K562 (cell line): ENCODE results near the gene NECAB2. TPM values are rescaled to one million over a fixed set of nuclear protein-coding genes. Genes with fewer than 3 reads are reported as not detected.

Experiments
- ATF7 ChIP-seq: fragments of 450-650 bp; IDR thresholded peaks from 2 replicates; pipeline ENCODE4 v1.7.1; 2014; ENCODE audit warnings: mild to moderate bottlenecking, moderate library complexity
- CREBBP ChIP-seq: IDR thresholded peaks from one replicate; pipeline ENCODE4 v1.6.1; 2012; ENCODE audit warnings: low read depth, mild to moderate bottlenecking, control low read depth, inconsistent platforms, low read length
- EHMT2 ChIP-seq: fragments of 450-650 bp; IDR thresholded peaks from 2 replicates; pipeline ENCODE4 v1.6.1; 2018; ENCODE audit warnings: antibody characterized with exemption
- HDAC2 ChIP-seq: fragments of 450-650 bp; IDR thresholded peaks from 2 replicates; pipeline ENCODE4 v1.6.1; 2016; ENCODE audit warnings: mild to moderate bottlenecking
- KAT8 ChIP-seq: fragments of 450-650 bp; IDR thresholded peaks from 2 replicates; pipeline ENCODE4 v1.6.1; 2016; ENCODE audit warnings: low read depth, mild to moderate bottlenecking
- MXI1 ChIP-seq: IDR thresholded peaks from 2 replicates; pipeline ENCODE4 v1.6.1; 2011; ENCODE audit warnings: low read depth, mild to moderate bottlenecking, improper control_type of control experiment, low read length
- PHF8 ChIP-seq: fragments of 200-600 bp; sonication (generic); IDR thresholded peaks from 2 replicates; pipeline ENCODE4 v1.6.1; 2012; ENCODE audit warnings: mixed run types, mild to moderate bottlenecking, inconsistent platforms, low read length, moderate library complexity, borderline replicate concordance
- POLR2B ChIP-seq: fragments of 450-650 bp; IDR thresholded peaks from 2 replicates; pipeline ENCODE4 v1.6.1; 2018; ENCODE audit warnings: low read depth; ENCODE audit not compliant: partially characterized antibody
- RBM34 ChIP-seq: fragments of 200-400 bp; formaldehyde crosslinking; IDR thresholded peaks from 2 replicates; pipeline ENCODE4 v1.6.1; 2018; ENCODE audit warnings: low read length, borderline replicate concordance; ENCODE audit not compliant: insufficient read depth
- RCOR1 ChIP-seq, 2 experiments: IDR thresholded peaks; 2 replicates each; pipeline ENCODE4 v1.6.1; 2012; ENCODE audit warnings: low read depth in 2 of 2, low read length in 2 of 2, borderline replicate concordance in 1 of 2, improper control_type of control experiment in 1 of 2
- RFX7 ChIP-seq: fragments of 250-450 bp; sonication (Bioruptor Pico); IDR thresholded peaks from 2 replicates; pipeline ENCODE4 v1.5.1; 2021; ENCODE audit warnings: mild to moderate bottlenecking
- RUNX1 ChIP-seq: sonication (generic); IDR thresholded peaks from 2 replicates; pipeline ENCODE4 v1.6.1; 2016; ENCODE audit warnings: antibody characterized with exemption, low read depth
- SPI1 ChIP-seq: IDR thresholded peaks from 2 replicates; pipeline ENCODE4 v1.6.1; 2011; ENCODE audit warnings: low read depth, low read length, control low read depth, borderline replicate concordance
- SRSF1 ChIP-seq: fragments of 200-400 bp; formaldehyde crosslinking; IDR thresholded peaks from 2 replicates; pipeline ENCODE4 v1.6.1; 2017; ENCODE audit warnings: mild to moderate bottlenecking, low read depth, low read length, moderate library complexity
- TAF7 ChIP-seq: fragments of 450-650 bp; IDR thresholded peaks from 2 replicates; pipeline ENCODE4 v1.6.1; 2016; ENCODE audit warnings: missing genetic modification characterization, missing compliant biosample characterization
- USF1 ChIP-seq: sonication (generic); formaldehyde crosslinking; IDR thresholded peaks from 2 replicates; pipeline ENCODE4 v1.9.0; 2022; ENCODE audit warnings: mild to moderate bottlenecking, missing genetic modification reagents
- USF2 ChIP-seq: sonication (generic); formaldehyde crosslinking; IDR thresholded peaks from 2 replicates; pipeline ENCODE4 v1.5.0; 2020; ENCODE audit warnings: missing genetic modification reagents
- ZMIZ1 ChIP-seq, 2 experiments: fragments of 150-350 bp in 1 of 2; IDR thresholded peaks; 2 replicates each; pipeline ENCODE4 v1.6.1; 2012 to 2016; ENCODE audit warnings: low read depth in 2 of 2, low read length in 2 of 2, mild to moderate bottlenecking in 1 of 2, moderate library complexity in 1 of 2
- ZNF217 ChIP-seq: sonication (generic); formaldehyde crosslinking; IDR thresholded peaks from 2 replicates; pipeline ENCODE4 v1.8.0; 2022; ENCODE audit warnings: mild to moderate bottlenecking, missing genetic modification reagents
- ZNF395 ChIP-seq: fragments of 200-800 bp; sonication (Bioruptor generic); IDR thresholded peaks from 2 replicates; pipeline ENCODE4 v1.6.1; 2017; ENCODE audit warnings: missing genetic modification characterization, missing compliant biosample characterization
- ZNF699 ChIP-seq: fragments of 250-450 bp; sonication (Bioruptor Pico); IDR thresholded peaks from 2 replicates; pipeline ENCODE4 v1.8.0; 2021; ENCODE audit warnings: mild to moderate bottlenecking, moderate library complexity; ENCODE audit not compliant: insufficient replicate concordance
- ZNF830 ChIP-seq: fragments of 250-450 bp; sonication (Bioruptor Pico); IDR thresholded peaks from 2 replicates; pipeline ENCODE4 v1.5.0; 2021; ENCODE audit warnings: mild to moderate bottlenecking
- polyA plus RNA-seq, 8 experiments: library from polyadenylated mRNA; depleted of rRNA in 4 of 8; stranded (reverse) in 5 of 8; unstranded in 3 of 8; fragments of >200 nt; fragmentation: Nextera tagmentation in 2 of 8; fragmentation: Illumina TruSeq in 1 of 8; extraction: Ambion mirVana in 2 of 8; extraction: Trizol in 1 of 8; gene quantifications; 2 replicates each; pipeline versions ENCODE4 v1.2.1 to v1.2.3, GENCODE V29; 2011 to 2014; ENCODE audit warnings: inconsistent platforms in 1 of 8, missing spikeins in 1 of 8
- total RNA-seq, 7 experiments: library from RNA; depleted of rRNA in 6 of 7; stranded (reverse); fragments of >200 nt in 6 of 7; fragmentation: Illumina TruSeq in 2 of 7; extraction: Trizol in 2 of 7; gene quantifications; 2 replicates each; pipeline versions ENCODE4 v1.2.1 to v1.2.3, GENCODE V29; 2011 to 2021; ENCODE audit warnings: low replicate concordance in 1 of 7

The NECAB2 gene
- total and polyA plus RNA-seq, 9 of the 15 experiments (the other 6 are each of a cell fraction or from before 2014, with no cell fraction given), result 0.03 to 0.28 TPM; not detected in 7

- TF ChIP-seq KAT8, result no peak
- TF ChIP-seq MXI1, result peak; percentile 12; the same call in 1 of the 2 replicates
- TF ChIP-seq PHF8, result peak; percentile 71; the same call in 1 of the 2 replicates
- TF ChIP-seq RBM34, result no peak
- TF ChIP-seq RFX7 (CRISPR knock-in tag), result no peak
- 0 out of 2 replicates have a peak, but pooled peaks have one; percentile 43 for TF ChIP-seq TAF7 (tag)
- TF ChIP-seq ZNF830 (CRISPR knock-in tag), result peak; percentile 38; the same call in 1 of the 2 replicates
- peak; percentile 81 for TF ChIP-seq POLR2B
- peak; percentile 52 for TF ChIP-seq USF2 (CRISPR knock-in tag)
- peak; percentile 67 for TF ChIP-seq USF1 (CRISPR knock-in tag)
- no peak for TF ChIP-seq CREBBP
- peak; percentile 75 for TF ChIP-seq ATF7
- no peak for TF ChIP-seq ZNF699 (CRISPR knock-in tag)
- TF ChIP-seq ZNF217, result no peak
- TF ChIP-seq ZNF395 (CRISPR knock-in tag), result 0 out of 2 replicates have a peak, but pooled peaks have one; percentile 32
- TF ChIP-seq ZMIZ1 (IDR thresholded peaks at IDR 0.05; ENCODE audit: low read depth in 2 of 2, low read length in 2 of 2), result 0 out of 4 replicates have a peak, but pooled peaks of 1 of the 2 experiments have one; percentile 14
- no peak for TF ChIP-seq SRSF1
- TF ChIP-seq EHMT2, result no peak
- TF ChIP-seq SPI1, result peak; percentile 61; the same call in 1 of the 2 replicates
- peak in 1 of 2 experiments; percentile 80; a peak in 2 of 4 replicates for TF ChIP-seq RCOR1 (IDR thresholded peaks at IDR 0.05; ENCODE audit: borderline replicate concordance in 1 of 2, low read depth in 2 of 2, low read length in 2 of 2)
- TF ChIP-seq RUNX1, result no peak
- TF ChIP-seq HDAC2, result peak; percentile 79; the same call in 1 of the 2 replicates
These were observed 14.9 kb upstream of the NECAB2 start, which contains the start of gene OSGIN1 (continued) for GRCh38 chr16:83952940-83953795.
